H1 (cell line): Measurements from ENCODE around the gene POLE2. TPM values are rescaled to one million over a fixed set of nuclear protein-coding genes. Genes with fewer than 3 reads are reported as not detected.

Experiments
- CTCF ChIA-PET: fragments of 300-600 bp; sonication (Branson Sonifier 250); formaldehyde crosslinking; loops from one replicate; lab custom pipeline; 2021; ENCODE audit not compliant: partially characterized antibody; lab: Charles Lee
- POLR2A ChIA-PET: fragments of 300-600 bp; sonication (Branson Sonifier 250); formaldehyde crosslinking; loops from one replicate; lab custom pipeline; 2021; ENCODE audit warnings: inconsistent platforms; ENCODE audit not compliant: partially characterized antibody; lab: Charles Lee
- DNase-seq, 2 experiments: peaks; one replicate each; pipeline versions ENCODE4 v3.0.0 to v3.0.0-alpha.2; 2010 to 2022; ENCODE audit warnings: low spot score in 2 of 2, low read depth in 1 of 2, mixed read lengths in 1 of 2
- FAIRE-seq: peaks from 2 replicates; lab custom pipeline; 2011; peaks lifted over from hg19 to GRCh38; lab: Jason Lieb, UNC
- H2AFZ ChIP-seq: 2 replicates; pipeline ENCODE4 v1.8.1; 2012; ENCODE audit warnings: low read length, inconsistent platforms
- H2AK5ac ChIP-seq: 2 replicates; pipeline ENCODE4 v1.6.1; 2013; ENCODE audit warnings: low read depth, low read length
- H2BK120ac ChIP-seq: replicated peaks from 2 replicates; pipeline ENCODE3; 2013; ENCODE audit warnings: low read depth, low read length, inconsistent platforms
- H2BK12ac ChIP-seq: 2 replicates; pipeline ENCODE4 v1.6.1; 2013; ENCODE audit warnings: low read depth, low read length
- H2BK15ac ChIP-seq: 2 replicates; pipeline ENCODE4 v1.6.1; 2013; ENCODE audit warnings: low read length
- H2BK20ac ChIP-seq: 2 replicates; pipeline ENCODE4 v1.6.1; 2013; ENCODE audit warnings: low read length
- H2BK5ac ChIP-seq: 2 replicates; pipeline ENCODE4 v1.6.1; 2013; ENCODE audit warnings: low read depth, low read length
- H3K14ac ChIP-seq: 2 replicates; pipeline ENCODE4 v1.6.1; 2013; ENCODE audit warnings: inconsistent platforms; ENCODE audit not compliant: insufficient read length
- H3K18ac ChIP-seq: 2 replicates; pipeline ENCODE4 v1.6.1; 2013; ENCODE audit warnings: low read length; ENCODE audit errors: extremely low read depth
- H3K23ac ChIP-seq: 2 replicates; pipeline ENCODE4 v1.6.1; 2013; ENCODE audit warnings: inconsistent platforms; ENCODE audit not compliant: insufficient read length
- H3K23me2 ChIP-seq: 2 replicates; pipeline ENCODE4 v1.6.1; 2013; ENCODE audit warnings: low read depth, low read length
- H3K27ac ChIP-seq: 2 replicates; pipeline ENCODE4 v1.6.1; 2011; ENCODE audit warnings: low read depth, low read length, inconsistent platforms
- H3K27me3 ChIP-seq, 4 experiments: replicated peaks in 1 of 4; 1 replicate in 1 of 4; 2 replicates in 3 of 4; pipeline versions ENCODE4 v1.6.1 to v1.8.1; 2011 to 2013; ENCODE audit warnings: low read length in 3 of 4, mild to moderate bottlenecking in 3 of 4, inconsistent platforms in 2 of 4, mixed read lengths in 2 of 4, moderate library complexity in 1 of 4; ENCODE audit not compliant: control insufficient read depth in 3 of 4, insufficient read depth in 3 of 4; ENCODE audit errors: extremely low read depth in 1 of 4
- H3K36me3 ChIP-seq, 4 experiments: 2 replicates each; pipeline versions ENCODE4 v1.6.1 to v1.8.1; 2011 to 2013; ENCODE audit warnings: mild to moderate bottlenecking in 4 of 4, low read length in 3 of 4, moderate library complexity in 2 of 4, control low read depth in 1 of 4, inconsistent platforms in 1 of 4; ENCODE audit not compliant: insufficient read depth in 4 of 4, control insufficient read depth in 2 of 4
- H3K4ac ChIP-seq: replicated peaks from 2 replicates; pipeline ENCODE3; 2013; ENCODE audit warnings: low read length, low read depth, mixed read lengths, inconsistent platforms; ENCODE audit not compliant: insufficient read length
- H3K4me1 ChIP-seq, 4 experiments: replicated peaks in 1 of 4; 1 replicate in 1 of 4; 2 replicates in 3 of 4; pipeline versions ENCODE4 v1.6.1 to v1.8.1; 2011 to 2013; ENCODE audit warnings: low read length in 3 of 4, inconsistent platforms in 2 of 4, mixed read lengths in 1 of 4; ENCODE audit not compliant: insufficient read depth in 4 of 4, control insufficient read depth in 3 of 4
- H3K4me2 ChIP-seq, 2 experiments: 2 replicates each; pipeline versions ENCODE4 v1.6.1 to v1.8.1; 2011 to 2013; ENCODE audit warnings: low read depth in 2 of 2, low read length in 2 of 2, control low read depth in 1 of 2, inconsistent platforms in 1 of 2, mild to moderate bottlenecking in 1 of 2; ENCODE audit not compliant: insufficient read depth in 1 of 2
- H3K4me3 ChIP-seq, 4 experiments: fragments of 200-600, 300-600 bp in 1 of 4; sonication (generic), shearing (Covaris generic), sonication (Bioruptor Twin) in 1 of 4; 2 replicates each; pipeline versions ENCODE4 v1.5.1 to v1.8.1; 2011 to 2016; ENCODE audit warnings: low read length in 4 of 4, low read depth in 3 of 4, control low read depth in 2 of 4, inconsistent platforms in 2 of 4, mild to moderate bottlenecking in 2 of 4, mixed read lengths in 1 of 4, moderate library complexity in 1 of 4; ENCODE audit not compliant: insufficient read depth in 2 of 4; ENCODE audit errors: extremely low read depth in 1 of 4
- H3K56ac ChIP-seq: replicated peaks from 2 replicates; pipeline ENCODE3; 2013; ENCODE audit warnings: low read depth, mild to moderate bottlenecking, mixed read lengths, low read length, inconsistent platforms; ENCODE audit not compliant: insufficient read length
- H3K79me1 ChIP-seq: 2 replicates; pipeline ENCODE4 v1.6.1; 2013; ENCODE audit warnings: low read depth, low read length, control low read depth
- H3K79me2 ChIP-seq, 2 experiments: 2 replicates each; pipeline versions ENCODE4 v1.6.1 to v1.8.1; 2012 to 2013; ENCODE audit warnings: low read length in 2 of 2, mild to moderate bottlenecking in 2 of 2, inconsistent platforms in 1 of 2; ENCODE audit not compliant: insufficient read depth in 2 of 2, control insufficient read depth in 1 of 2
- H3K9ac ChIP-seq, 4 experiments: replicated peaks in 1 of 4; 1 replicate in 1 of 4; 2 replicates in 3 of 4; pipeline versions ENCODE4 v1.6.1 to v1.8.1; 2011 to 2013; ENCODE audit warnings: low read depth in 3 of 4, low read length in 3 of 4, control low read depth in 2 of 4, mild to moderate bottlenecking in 2 of 4, moderate library complexity in 2 of 4, inconsistent platforms in 1 of 4; ENCODE audit errors: extremely low read depth in 1 of 4
- H3K9me3 ChIP-seq, 2 experiments: 2 replicates each; pipeline versions ENCODE4 v1.6.1 to v1.8.1; 2012 to 2013; ENCODE audit warnings: mild to moderate bottlenecking in 2 of 2, moderate library complexity in 2 of 2, control low read depth in 1 of 2, inconsistent platforms in 1 of 2, low read depth in 1 of 2, low read length in 1 of 2, mixed read lengths in 1 of 2; ENCODE audit not compliant: insufficient read depth in 2 of 2
- H4K20me1 ChIP-seq, 2 experiments: replicated peaks in 1 of 2; 2 replicates each; pipeline versions ENCODE3 to v1.8.1; 2011 to 2013; ENCODE audit warnings: inconsistent platforms in 2 of 2, low read length in 2 of 2, mild to moderate bottlenecking in 1 of 2; ENCODE audit not compliant: insufficient read depth in 2 of 2, control insufficient read depth in 1 of 2
- H4K5ac ChIP-seq: 2 replicates; pipeline ENCODE4 v1.6.1; 2013; ENCODE audit warnings: low read length, low read depth, mixed read lengths, inconsistent platforms; ENCODE audit not compliant: insufficient read length
- H4K8ac ChIP-seq: 2 replicates; pipeline ENCODE4 v1.8.0; 2013; ENCODE audit warnings: mild to moderate bottlenecking, moderate library complexity, low read length, inconsistent platforms; ENCODE audit not compliant: insufficient read depth; ENCODE audit errors: extremely low read depth
- H4K91ac ChIP-seq: replicated peaks from 2 replicates; pipeline ENCODE3; 2013; ENCODE audit warnings: low read length, mixed read lengths, inconsistent platforms; ENCODE audit not compliant: insufficient read length
- CEBPB ChIP-seq: IDR thresholded peaks from 2 replicates; pipeline ENCODE4 v1.6.1; 2012; ENCODE audit warnings: low read depth, low read length
- POLR2A ChIP-seq, 2 experiments: IDR thresholded peaks; 1 replicate in 1 of 2; 2 replicates in 1 of 2; pipeline ENCODE4 v1.6.1; 2011; ENCODE audit warnings: low read depth in 2 of 2, low read length in 2 of 2, mild to moderate bottlenecking in 2 of 2; ENCODE audit errors: control extremely low read depth in 1 of 2
- POU5F1 ChIP-seq: IDR thresholded peaks from 2 replicates; pipeline ENCODE4 v1.6.1; 2011; ENCODE audit warnings: low read depth, mild to moderate bottlenecking, low read length, moderate library complexity
- TCF12 ChIP-seq: IDR thresholded peaks from 2 replicates; pipeline ENCODE4 v1.6.1; 2011; ENCODE audit warnings: low read depth, mild to moderate bottlenecking, low read length
- WGBS, 2 experiments: shearing (Covaris generic) in 1 of 2; methylation state at CpG; one replicate each; pipeline versions ENCODE4 v1.1.6 to v1.1.7; 2013 to 2015; ENCODE audit warnings: low lambda C conversion rate in 2 of 2, mixed read lengths in 2 of 2, inconsistent platforms in 1 of 2, low coverage in 1 of 2, missing lambda C conversion rate in 1 of 2; ENCODE audit not compliant: insufficient replicate concordance in 2 of 2, insufficient coverage in 1 of 2, insufficient read length in 1 of 2; ENCODE audit errors: extremely low coverage in 1 of 2, missing lambda C conversion rate in 1 of 2; 5-methylcytosine and 5-hydroxymethylcytosine counted together
- polyA plus RNA-seq, 7 experiments: library from polyadenylated mRNA; depleted of rRNA in 3 of 7; stranded (reverse) in 5 of 7; unstranded in 2 of 7; fragments of >200 nt in 5 of 7; fragments of 200-250 nt in 2 of 7; gene quantifications; 1 replicate in 5 of 7; 2 replicates in 1 of 7; 4 replicates in 1 of 7; pipeline versions ENCODE4 v1.2.1 to v1.2.3, GENCODE V29; 2011 to 2013; ENCODE audit warnings: missing spikeins in 2 of 7, mixed read lengths in 2 of 7
- total RNA-seq: library from RNA; stranded (reverse); fragmentation: NEBNext Ultra II Directional; extraction: Animal tissue kit (Norgen Biotek cat#: 25700); gene quantifications from 2 replicates; pipeline ENCODE4 v1.2.1, GENCODE V29; 2021
- TF ChIP-seq, protein P1 (sequence below): IDR thresholded peaks from 2 replicates; pipeline ENCODE4 v1.6.1; 2011; ENCODE audit warnings: low read length, improper control_type of control experiment

The POLE2 gene
- total and polyA plus RNA-seq, 2 of the 8 experiments (the other 6 are each of a cell fraction or from before 2014, with no cell fraction given): 31.2 to 41.7 TPM

- no peak overlapping the region for H2BK12ac ChIP-seq
- no peak overlapping the region for H3K4me3 ChIP-seq
- H3K56ac ChIP-seq: no peak overlapping the region
- H4K91ac ChIP-seq: no peak overlapping the region
- no peak overlapping the region for H2BK5ac ChIP-seq
- H3K4me2 ChIP-seq: no peak overlapping the region
- no peak overlapping the region for H2BK15ac ChIP-seq
- no peak overlapping the region for H2AFZ ChIP-seq
- DNase-seq (no peak), FAIRE-seq (no peak)
- peaks cover 10% of the 10 kb centered on the region for H3K23me2 ChIP-seq
- peaks cover 1 to 3% of the 10 kb centered on the region in 2 experiments for H4K20me1 ChIP-seq
- ChIA-PET CTCF (interaction anchor here (2.0 kb wide), 1 partner anchor 11 kb away, joined by 6 read pairs; no protein-coding TSS in a partner anchor), POLR2A (interaction anchor here (0.6 to 2.5 kb wide), 9 partner anchors 9 to 42 kb away, joined by 3 to 12 read pairs (median 5); partner anchors contain the start of genes DNAAF2 and LRR1)
- no peak overlapping the region for H2BK20ac ChIP-seq
- no peak overlapping the region for H3K4ac ChIP-seq
- no peak overlapping the region for H3K27ac ChIP-seq
- H3K79me2 ChIP-seq: peaks cover 5 to 53% of the 10 kb centered on the region in 2 experiments; a peak in 3 of 4 replicates
- H4K5ac ChIP-seq: no peak overlapping the region
- H3K4me1 ChIP-seq: peaks cover 1 to 9% (median 3%) of the 10 kb centered on the region in 4 experiments; a peak in 3 of 7 replicates
- WGBS, 2 experiments: 88% methylated on average over 3 of the region's 3 CpGs; no CpG with 5 or more reads in 1 of the 2 experiments
- H3K9ac ChIP-seq: no peak overlapping the region
- H2BK120ac ChIP-seq: no peak overlapping the region
- peaks cover under 1 to 46% (median 10%) of the 10 kb centered on the region in 4 experiments; a peak in 5 of 8 replicates for H3K36me3 ChIP-seq
- H3K9me3 ChIP-seq: no peaks in the 10 kb centered on the region
- H3K27me3 ChIP-seq: no peaks in the 10 kb centered on the region
- no peak overlapping the region for H3K14ac ChIP-seq
- H3K18ac ChIP-seq: no peak overlapping the region
- H3K23ac ChIP-seq: no peak overlapping the region
- H2AK5ac ChIP-seq: no peak overlapping the region
- no peak overlapping the region for H4K8ac ChIP-seq
- no peaks in the 10 kb centered on the region for H3K79me1 ChIP-seq
- no peak for TF ChIP-seq CEBPB
- no peak for TF ChIP-seq POLR2A (IDR thresholded peaks at IDR 0.05; ENCODE audit: control extremely low read depth in 1 of 2, low read depth in 2 of 2, low read length in 2 of 2)
- TF ChIP-seq POU5F1: no peak
- no peak for TF ChIP-seq TCF12
- TF ChIP-seq, protein P1, sequence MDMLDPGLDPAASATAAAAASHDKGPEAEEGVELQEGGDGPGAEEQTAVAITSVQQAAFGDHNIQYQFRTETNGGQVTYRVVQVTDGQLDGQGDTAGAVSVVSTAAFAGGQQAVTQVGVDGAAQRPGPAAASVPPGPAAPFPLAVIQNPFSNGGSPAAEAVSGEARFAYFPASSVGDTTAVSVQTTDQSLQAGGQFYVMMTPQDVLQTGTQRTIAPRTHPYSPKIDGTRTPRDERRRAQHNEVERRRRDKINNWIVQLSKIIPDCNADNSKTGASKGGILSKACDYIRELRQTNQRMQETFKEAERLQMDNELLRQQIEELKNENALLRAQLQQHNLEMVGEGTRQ: no peak
These were observed 64.6 kb downstream of the POLE2 start for GRCh38 chr14:49623387-49623786.
